H1 (cell line): ENCODE measurements around the gene ARSB. TPM values are rescaled to one million over a fixed set of nuclear protein-coding genes. Genes with fewer than 3 reads are reported as not detected.

Experiments used
- CTCF ChIA-PET: fragments of 300-600 bp; sonication (Branson Sonifier 250); formaldehyde crosslinking; loops from one replicate; lab custom pipeline; 2021; ENCODE audit not compliant: partially characterized antibody; lab: Charles Lee
- POLR2A ChIA-PET: fragments of 300-600 bp; sonication (Branson Sonifier 250); formaldehyde crosslinking; loops from one replicate; lab custom pipeline; 2021; ENCODE audit warnings: inconsistent platforms; ENCODE audit not compliant: partially characterized antibody; lab: Charles Lee
- DNase-seq, 2 experiments: peaks; one replicate each; pipeline versions ENCODE4 v3.0.0 to v3.0.0-alpha.2; 2010 to 2022; ENCODE audit warnings: low spot score in 2 of 2, low read depth in 1 of 2, mixed read lengths in 1 of 2
- FAIRE-seq: peaks from 2 replicates; lab custom pipeline; 2011; peaks lifted over from hg19 to GRCh38; lab: Jason Lieb, UNC
- H2AFZ ChIP-seq: 2 replicates; pipeline ENCODE4 v1.8.1; 2012; ENCODE audit warnings: low read length, inconsistent platforms
- H2AK5ac ChIP-seq: 2 replicates; pipeline ENCODE4 v1.6.1; 2013; ENCODE audit warnings: low read depth, low read length
- H2BK120ac ChIP-seq: replicated peaks from 2 replicates; pipeline ENCODE3; 2013; ENCODE audit warnings: low read depth, low read length, inconsistent platforms
- H2BK12ac ChIP-seq: 2 replicates; pipeline ENCODE4 v1.6.1; 2013; ENCODE audit warnings: low read depth, low read length
- H2BK15ac ChIP-seq: 2 replicates; pipeline ENCODE4 v1.6.1; 2013; ENCODE audit warnings: low read length
- H2BK20ac ChIP-seq: 2 replicates; pipeline ENCODE4 v1.6.1; 2013; ENCODE audit warnings: low read length
- H2BK5ac ChIP-seq: 2 replicates; pipeline ENCODE4 v1.6.1; 2013; ENCODE audit warnings: low read depth, low read length
- H3K14ac ChIP-seq: 2 replicates; pipeline ENCODE4 v1.6.1; 2013; ENCODE audit warnings: inconsistent platforms; ENCODE audit not compliant: insufficient read length
- H3K18ac ChIP-seq: 2 replicates; pipeline ENCODE4 v1.6.1; 2013; ENCODE audit warnings: low read length; ENCODE audit errors: extremely low read depth
- H3K23ac ChIP-seq: 2 replicates; pipeline ENCODE4 v1.6.1; 2013; ENCODE audit warnings: inconsistent platforms; ENCODE audit not compliant: insufficient read length
- H3K23me2 ChIP-seq: 2 replicates; pipeline ENCODE4 v1.6.1; 2013; ENCODE audit warnings: low read depth, low read length
- H3K27ac ChIP-seq: 2 replicates; pipeline ENCODE4 v1.6.1; 2011; ENCODE audit warnings: low read depth, low read length, inconsistent platforms
- H3K27me3 ChIP-seq, 4 experiments: replicated peaks in 1 of 4; 1 replicate in 1 of 4; 2 replicates in 3 of 4; pipeline versions ENCODE4 v1.6.1 to v1.8.1; 2011 to 2013; ENCODE audit warnings: low read length in 3 of 4, mild to moderate bottlenecking in 3 of 4, inconsistent platforms in 2 of 4, mixed read lengths in 2 of 4, moderate library complexity in 1 of 4; ENCODE audit not compliant: control insufficient read depth in 3 of 4, insufficient read depth in 3 of 4; ENCODE audit errors: extremely low read depth in 1 of 4
- H3K36me3 ChIP-seq, 4 experiments: 2 replicates each; pipeline versions ENCODE4 v1.6.1 to v1.8.1; 2011 to 2013; ENCODE audit warnings: mild to moderate bottlenecking in 4 of 4, low read length in 3 of 4, moderate library complexity in 2 of 4, control low read depth in 1 of 4, inconsistent platforms in 1 of 4; ENCODE audit not compliant: insufficient read depth in 4 of 4, control insufficient read depth in 2 of 4
- H3K4ac ChIP-seq: replicated peaks from 2 replicates; pipeline ENCODE3; 2013; ENCODE audit warnings: low read length, low read depth, mixed read lengths, inconsistent platforms; ENCODE audit not compliant: insufficient read length
- H3K4me1 ChIP-seq, 4 experiments: replicated peaks in 1 of 4; 1 replicate in 1 of 4; 2 replicates in 3 of 4; pipeline versions ENCODE4 v1.6.1 to v1.8.1; 2011 to 2013; ENCODE audit warnings: low read length in 3 of 4, inconsistent platforms in 2 of 4, mixed read lengths in 1 of 4; ENCODE audit not compliant: insufficient read depth in 4 of 4, control insufficient read depth in 3 of 4
- H3K4me2 ChIP-seq, 2 experiments: 2 replicates each; pipeline versions ENCODE4 v1.6.1 to v1.8.1; 2011 to 2013; ENCODE audit warnings: low read depth in 2 of 2, low read length in 2 of 2, control low read depth in 1 of 2, inconsistent platforms in 1 of 2, mild to moderate bottlenecking in 1 of 2; ENCODE audit not compliant: insufficient read depth in 1 of 2
- H3K4me3 ChIP-seq, 4 experiments: fragments of 200-600, 300-600 bp in 1 of 4; sonication (generic), shearing (Covaris generic), sonication (Bioruptor Twin) in 1 of 4; 2 replicates each; pipeline versions ENCODE4 v1.5.1 to v1.8.1; 2011 to 2016; ENCODE audit warnings: low read length in 4 of 4, low read depth in 3 of 4, control low read depth in 2 of 4, inconsistent platforms in 2 of 4, mild to moderate bottlenecking in 2 of 4, mixed read lengths in 1 of 4, moderate library complexity in 1 of 4; ENCODE audit not compliant: insufficient read depth in 2 of 4; ENCODE audit errors: extremely low read depth in 1 of 4
- H3K56ac ChIP-seq: replicated peaks from 2 replicates; pipeline ENCODE3; 2013; ENCODE audit warnings: low read depth, mild to moderate bottlenecking, mixed read lengths, low read length, inconsistent platforms; ENCODE audit not compliant: insufficient read length
- H3K79me1 ChIP-seq: 2 replicates; pipeline ENCODE4 v1.6.1; 2013; ENCODE audit warnings: low read depth, low read length, control low read depth
- H3K79me2 ChIP-seq, 2 experiments: 2 replicates each; pipeline versions ENCODE4 v1.6.1 to v1.8.1; 2012 to 2013; ENCODE audit warnings: low read length in 2 of 2, mild to moderate bottlenecking in 2 of 2, inconsistent platforms in 1 of 2; ENCODE audit not compliant: insufficient read depth in 2 of 2, control insufficient read depth in 1 of 2
- H3K9ac ChIP-seq, 4 experiments: replicated peaks in 1 of 4; 1 replicate in 1 of 4; 2 replicates in 3 of 4; pipeline versions ENCODE4 v1.6.1 to v1.8.1; 2011 to 2013; ENCODE audit warnings: low read depth in 3 of 4, low read length in 3 of 4, control low read depth in 2 of 4, mild to moderate bottlenecking in 2 of 4, moderate library complexity in 2 of 4, inconsistent platforms in 1 of 4; ENCODE audit errors: extremely low read depth in 1 of 4
- H3K9me3 ChIP-seq, 2 experiments: 2 replicates each; pipeline versions ENCODE4 v1.6.1 to v1.8.1; 2012 to 2013; ENCODE audit warnings: mild to moderate bottlenecking in 2 of 2, moderate library complexity in 2 of 2, control low read depth in 1 of 2, inconsistent platforms in 1 of 2, low read depth in 1 of 2, low read length in 1 of 2, mixed read lengths in 1 of 2; ENCODE audit not compliant: insufficient read depth in 2 of 2
- H4K20me1 ChIP-seq, 2 experiments: replicated peaks in 1 of 2; 2 replicates each; pipeline versions ENCODE3 to v1.8.1; 2011 to 2013; ENCODE audit warnings: inconsistent platforms in 2 of 2, low read length in 2 of 2, mild to moderate bottlenecking in 1 of 2; ENCODE audit not compliant: insufficient read depth in 2 of 2, control insufficient read depth in 1 of 2
- H4K5ac ChIP-seq: 2 replicates; pipeline ENCODE4 v1.6.1; 2013; ENCODE audit warnings: low read length, low read depth, mixed read lengths, inconsistent platforms; ENCODE audit not compliant: insufficient read length
- H4K8ac ChIP-seq: 2 replicates; pipeline ENCODE4 v1.8.0; 2013; ENCODE audit warnings: mild to moderate bottlenecking, moderate library complexity, low read length, inconsistent platforms; ENCODE audit not compliant: insufficient read depth; ENCODE audit errors: extremely low read depth
- H4K91ac ChIP-seq: replicated peaks from 2 replicates; pipeline ENCODE3; 2013; ENCODE audit warnings: low read length, mixed read lengths, inconsistent platforms; ENCODE audit not compliant: insufficient read length
- CBX8 ChIP-seq: fragments of 300-800, 300-1000 bp; sonication (generic); IDR thresholded peaks from 2 replicates; pipeline ENCODE4 v1.7.1; 2016; ENCODE audit warnings: low read depth, low read length, borderline replicate concordance
- WGBS, 2 experiments: shearing (Covaris generic) in 1 of 2; methylation state at CpG; one replicate each; pipeline versions ENCODE4 v1.1.6 to v1.1.7; 2013 to 2015; ENCODE audit warnings: low lambda C conversion rate in 2 of 2, mixed read lengths in 2 of 2, inconsistent platforms in 1 of 2, low coverage in 1 of 2, missing lambda C conversion rate in 1 of 2; ENCODE audit not compliant: insufficient replicate concordance in 2 of 2, insufficient coverage in 1 of 2, insufficient read length in 1 of 2; ENCODE audit errors: extremely low coverage in 1 of 2, missing lambda C conversion rate in 1 of 2; 5-methylcytosine and 5-hydroxymethylcytosine counted together
- polyA plus RNA-seq, 7 experiments: library from polyadenylated mRNA; depleted of rRNA in 3 of 7; stranded (reverse) in 5 of 7; unstranded in 2 of 7; fragments of >200 nt in 5 of 7; fragments of 200-250 nt in 2 of 7; gene quantifications; 1 replicate in 5 of 7; 2 replicates in 1 of 7; 4 replicates in 1 of 7; pipeline versions ENCODE4 v1.2.1 to v1.2.3, GENCODE V29; 2011 to 2013; ENCODE audit warnings: missing spikeins in 2 of 7, mixed read lengths in 2 of 7
- total RNA-seq: library from RNA; stranded (reverse); fragmentation: NEBNext Ultra II Directional; extraction: Animal tissue kit (Norgen Biotek cat#: 25700); gene quantifications from 2 replicates; pipeline ENCODE4 v1.2.1, GENCODE V29; 2021

Gene ARSB
- total and polyA plus RNA-seq, 2 of the 8 experiments (the other 6 are each of a cell fraction or from before 2014, with no cell fraction given) = 6.4 to 13.9 TPM

DNA sequence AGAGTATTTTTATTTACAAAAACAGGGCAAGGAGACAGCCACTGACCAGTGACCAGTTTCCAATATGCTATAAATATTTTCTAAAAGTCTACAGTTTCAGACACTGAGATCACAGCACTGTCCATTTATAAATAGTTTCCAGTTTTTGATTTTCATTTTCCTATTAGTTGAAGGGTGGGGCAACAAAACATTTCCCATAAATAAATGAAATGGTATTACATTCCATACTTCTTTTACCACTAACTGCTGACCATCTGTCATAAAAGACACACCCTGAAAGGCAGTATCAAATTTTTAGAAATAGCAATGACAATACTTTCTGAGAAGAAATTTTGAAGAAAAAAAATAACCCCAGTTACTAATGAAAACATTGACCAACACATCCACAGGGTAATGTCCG is 126.7 kb downstream of the ARSB start:
- whole genome bisulfite sequencing, 2 experiments = 95% methylated on average over 1 of the region's 1 CpG; no CpG with 5 or more reads in 1 of the 2 experiments
- Histone ChIP-seq H4K8ac (no peak overlapping the region), H3K79me2 (no peaks in the 10 kb centered on the region), H3K18ac (no peak overlapping the region), H2AFZ (no peak overlapping the region), H3K23ac (no peak overlapping the region), H3K4me3 (no peak overlapping the region), H3K23me2 (no peaks in the 10 kb centered on the region), H3K9me3 (peaks cover 20 to 22% of the 10 kb centered on the region in 2 experiments), H2BK15ac (no peak overlapping the region), H2AK5ac (no peak overlapping the region), H2BK120ac (no peak overlapping the region), H3K9ac (no peak overlapping the region), H3K36me3 (peaks cover 0 to 5% (median 0%) of the 10 kb centered on the region in 4 experiments; a peak in 1 of 8 replicates), H3K4ac (no peak overlapping the region), H4K20me1 (no peaks in the 10 kb centered on the region), H2BK5ac (no peak overlapping the region), H3K4me2 (no peak overlapping the region), H2BK20ac (no peak overlapping the region), H4K91ac (no peak overlapping the region), H3K27ac (no peak overlapping the region), H3K14ac (no peak overlapping the region), H3K4me1 (no peaks in the 10 kb centered on the region), H3K56ac (no peak overlapping the region), H4K5ac (no peak overlapping the region), H3K79me1 (no peaks in the 10 kb centered on the region), H2BK12ac (no peak overlapping the region), H3K27me3 (no peaks in the 10 kb centered on the region)
- POLR2A ChIA-PET = no interaction called here
- no peak for FAIRE-seq
- CTCF ChIA-PET = no interaction called here
- no peak for TF ChIP-seq CBX8
- no peak for DNase-seq
